ENCODE results near the gene GHRH. TPM values are rescaled to one million over a fixed set of nuclear protein-coding genes. Genes with fewer than 3 reads are reported as not detected.

GHRH gene
- polyA plus RNA-seq, 2 of the 4 experiments (the other 2 are of a cell fraction): not detected

DNA sequence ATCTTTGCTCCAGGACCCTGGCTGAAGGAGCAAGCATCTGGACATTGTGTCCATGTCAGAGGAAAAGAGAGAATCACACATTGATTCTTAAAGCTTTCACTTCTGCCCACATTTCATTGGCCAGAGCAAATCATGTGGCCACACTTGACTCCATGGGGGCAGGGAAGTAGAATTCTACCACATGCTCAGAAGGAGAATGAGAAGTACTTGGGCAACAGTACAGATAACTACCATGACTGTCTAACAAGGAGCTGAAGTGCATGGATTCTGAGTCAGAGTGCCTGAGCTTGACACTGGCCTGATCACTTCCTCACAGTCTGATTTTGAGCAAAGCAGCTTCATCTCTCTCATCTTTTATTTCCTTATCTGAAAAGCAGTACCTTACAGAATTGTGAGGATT, 38.6 kb downstream of the GHRH start:
- POLR2A ChIA-PET: interaction anchor here (0.7 kb wide), 1 partner anchor 10 kb away, joined by 3 read pairs; no protein-coding TSS in a partner anchor
- no peak overlapping the region for H3K4me2 ChIP-seq
- no peak overlapping the region for H3K4me3 ChIP-seq
- no peak for TF ChIP-seq CHD2 (IDR thresholded peaks at IDR 0.05; ENCODE audit: low read length, partially characterized antibody)
- TF ChIP-seq CBX8 (IDR thresholded peaks at IDR 0.05): no peak
- no peak for TF ChIP-seq FOSB (CRISPR knock-in tag; IDR thresholded peaks at IDR 0.05)
- TF ChIP-seq MYC (IDR thresholded peaks at IDR 0.05; ENCODE audit: borderline replicate concordance, low read length): no peak
- TF ChIP-seq ZNF302 (CRISPR knock-in tag; IDR thresholded peaks at IDR 0.05): no peak
- TF ChIP-seq EP300 (IDR thresholded peaks at IDR 0.05): no peak
- TF ChIP-seq, protein P1, sequence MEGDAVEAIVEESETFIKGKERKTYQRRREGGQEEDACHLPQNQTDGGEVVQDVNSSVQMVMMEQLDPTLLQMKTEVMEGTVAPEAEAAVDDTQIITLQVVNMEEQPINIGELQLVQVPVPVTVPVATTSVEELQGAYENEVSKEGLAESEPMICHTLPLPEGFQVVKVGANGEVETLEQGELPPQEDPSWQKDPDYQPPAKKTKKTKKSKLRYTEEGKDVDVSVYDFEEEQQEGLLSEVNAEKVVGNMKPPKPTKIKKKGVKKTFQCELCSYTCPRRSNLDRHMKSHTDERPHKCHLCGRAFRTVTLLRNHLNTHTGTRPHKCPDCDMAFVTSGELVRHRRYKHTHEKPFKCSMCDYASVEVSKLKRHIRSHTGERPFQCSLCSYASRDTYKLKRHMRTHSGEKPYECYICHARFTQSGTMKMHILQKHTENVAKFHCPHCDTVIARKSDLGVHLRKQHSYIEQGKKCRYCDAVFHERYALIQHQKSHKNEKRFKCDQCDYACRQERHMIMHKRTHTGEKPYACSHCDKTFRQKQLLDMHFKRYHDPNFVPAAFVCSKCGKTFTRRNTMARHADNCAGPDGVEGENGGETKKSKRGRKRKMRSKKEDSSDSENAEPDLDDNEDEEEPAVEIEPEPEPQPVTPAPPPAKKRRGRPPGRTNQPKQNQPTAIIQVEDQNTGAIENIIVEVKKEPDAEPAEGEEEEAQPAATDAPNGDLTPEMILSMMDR (IDR thresholded peaks at IDR 0.05): no peak
- TF ChIP-seq, protein P2, sequence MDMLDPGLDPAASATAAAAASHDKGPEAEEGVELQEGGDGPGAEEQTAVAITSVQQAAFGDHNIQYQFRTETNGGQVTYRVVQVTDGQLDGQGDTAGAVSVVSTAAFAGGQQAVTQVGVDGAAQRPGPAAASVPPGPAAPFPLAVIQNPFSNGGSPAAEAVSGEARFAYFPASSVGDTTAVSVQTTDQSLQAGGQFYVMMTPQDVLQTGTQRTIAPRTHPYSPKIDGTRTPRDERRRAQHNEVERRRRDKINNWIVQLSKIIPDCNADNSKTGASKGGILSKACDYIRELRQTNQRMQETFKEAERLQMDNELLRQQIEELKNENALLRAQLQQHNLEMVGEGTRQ (IDR thresholded peaks at IDR 0.05): peak; percentile 53; the same call in 1 of the 2 replicates
- TF ChIP-seq RFX5 (IDR thresholded peaks at IDR 0.05): no peak
- no peak overlapping the region for H3K27ac ChIP-seq
- no peaks in the 10 kb centered on the region for H3K9me3 ChIP-seq
- ATAC-seq (peak; percentile 56 to 77; a peak in 4 of 6 replicates), DNase-seq (ENCODE audit: low read depth in 1 of 2, low spot score in 1 of 2) (peak in 1 of 2 experiments; percentile 29), FAIRE-seq (no peak)
- H3K4me1 ChIP-seq: no peaks in the 10 kb centered on the region
- CTCF ChIA-PET: interaction anchor here (0.7 to 3.1 kb wide), 7 partner anchors 9 to 902 kb away, joined by 3 to 13 read pairs (median 5); no protein-coding TSS in a partner anchor

DNA sequence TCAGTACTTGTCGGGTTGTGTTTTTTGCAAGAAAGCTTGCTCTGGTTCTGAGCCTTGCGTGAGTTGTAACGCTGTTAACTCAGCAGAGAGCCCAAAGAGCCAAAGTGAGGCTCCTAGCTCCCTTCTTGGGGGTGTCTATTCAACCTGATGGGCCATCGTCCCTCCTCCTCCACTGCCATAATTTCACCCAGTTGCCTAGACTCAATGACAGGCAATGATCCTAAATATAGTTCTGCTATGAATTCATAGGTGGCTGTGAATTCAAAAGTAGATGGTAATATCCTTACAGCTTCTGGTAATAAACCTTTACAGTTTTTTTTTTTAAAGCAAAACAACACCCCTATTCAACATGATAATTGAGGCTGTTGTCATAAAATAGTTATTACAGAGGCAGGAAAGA, 39.5 kb downstream of the GHRH start:
- ATAC-seq (no peak), DNase-seq (ENCODE audit: low read depth in 1 of 2, low spot score in 1 of 2) (no peak), FAIRE-seq (no peak)
- H3K4me1 ChIP-seq: no peaks in the 10 kb centered on the region
- WGBS (ENCODE audit: missing lambda C conversion rate): 95% methylated on average over 4 of the region's 4 CpGs
- no peak overlapping the region for H3K4me2 ChIP-seq
- ChIA-PET CTCF (interaction anchor here (0.5 to 2.4 kb wide), 5 partner anchors 8 to 313 kb away, joined by 3 to 10 read pairs (median 3); no protein-coding TSS in a partner anchor), POLR2A (no interaction called here)
- no peak for TF ChIP-seq ZFP36 (IDR thresholded peaks at IDR 0.05; ENCODE audit: borderline replicate concordance, partially characterized antibody)
- TF ChIP-seq CBX8 (IDR thresholded peaks at IDR 0.05): no peak
- no peak for TF ChIP-seq REST (IDR thresholded peaks at IDR 0.05)
- no peak for TF ChIP-seq GATA3 (IDR thresholded peaks at IDR 0.05; ENCODE audit: borderline replicate concordance)
- TF ChIP-seq, protein P3, sequence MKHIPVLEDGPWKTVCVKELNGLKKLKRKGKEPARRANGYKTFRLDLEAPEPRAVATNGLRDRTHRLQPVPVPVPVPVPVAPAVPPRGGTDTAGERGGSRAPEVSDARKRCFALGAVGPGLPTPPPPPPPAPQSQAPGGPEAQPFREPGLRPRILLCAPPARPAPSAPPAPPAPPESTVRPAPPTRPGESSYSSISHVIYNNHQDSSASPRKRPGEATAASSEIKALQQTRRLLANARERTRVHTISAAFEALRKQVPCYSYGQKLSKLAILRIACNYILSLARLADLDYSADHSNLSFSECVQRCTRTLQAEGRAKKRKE (CRISPR knock-in tag; IDR thresholded peaks at IDR 0.05; ENCODE audit: low read depth): no peak
- TF ChIP-seq, protein P2 (IDR thresholded peaks at IDR 0.05): no peak
- no peak for TF ChIP-seq FOXS1 (CRISPR knock-in tag; IDR thresholded peaks at IDR 0.05)
- no peak for TF ChIP-seq ESRRA (IDR thresholded peaks at IDR 0.05; ENCODE audit: borderline replicate concordance, low read length)
- TF ChIP-seq HOXB13 (CRISPR knock-in tag; IDR thresholded peaks at IDR 0.05; ENCODE audit: low read depth): no peak
- TF ChIP-seq CHD4 (IDR thresholded peaks at IDR 0.05; ENCODE audit: borderline replicate concordance): no peak
- TF ChIP-seq, protein P4, sequence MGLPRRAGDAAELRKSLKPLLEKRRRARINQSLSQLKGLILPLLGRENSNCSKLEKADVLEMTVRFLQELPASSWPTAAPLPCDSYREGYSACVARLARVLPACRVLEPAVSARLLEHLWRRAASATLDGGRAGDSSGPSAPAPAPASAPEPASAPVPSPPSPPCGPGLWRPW (IDR thresholded peaks at IDR 0.05): no peak
- no peak for TF ChIP-seq POLR2AphosphoS2 (conservative IDR thresholded peaks at IDR 0.05; ENCODE audit: low read length)
- TF ChIP-seq HOXB5 (CRISPR knock-in tag; IDR thresholded peaks at IDR 0.05): no peak
- no peak for TF ChIP-seq EHMT2 (IDR thresholded peaks at IDR 0.05; ENCODE audit: low read depth)
- TF ChIP-seq FOSL2 (IDR thresholded peaks at IDR 0.05): no peak
- TF ChIP-seq FOSL2 (CRISPR knock-in tag; IDR thresholded peaks at IDR 0.05): no peak
- TF ChIP-seq, protein P5, sequence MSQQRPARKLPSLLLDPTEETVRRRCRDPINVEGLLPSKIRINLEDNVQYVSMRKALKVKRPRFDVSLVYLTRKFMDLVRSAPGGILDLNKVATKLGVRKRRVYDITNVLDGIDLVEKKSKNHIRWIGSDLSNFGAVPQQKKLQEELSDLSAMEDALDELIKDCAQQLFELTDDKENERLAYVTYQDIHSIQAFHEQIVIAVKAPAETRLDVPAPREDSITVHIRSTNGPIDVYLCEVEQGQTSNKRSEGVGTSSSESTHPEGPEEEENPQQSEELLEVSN (IDR thresholded peaks at IDR 0.05; ENCODE audit: borderline replicate concordance, low read depth): no peak
- TF ChIP-seq TP53 (CRISPR knock-in tag; IDR thresholded peaks at IDR 0.05): no peak
- TF ChIP-seq BHLHE40 (IDR thresholded peaks at IDR 0.05; ENCODE audit: low read depth, low read length): no peak
- TF ChIP-seq EP300 (IDR thresholded peaks at IDR 0.05): no peak
- TF ChIP-seq MAX (IDR thresholded peaks at IDR 0.05): no peak
- no peak overlapping the region for H3K27ac ChIP-seq
- H3K4me3 ChIP-seq: no peak overlapping the region
- no peaks in the 10 kb centered on the region for H3K9me3 ChIP-seq
